GM19099 (cell line): ENCODE data around the gene KLF7.

Source experiments
- POLR2A ChIP-seq: IDR thresholded peaks from 3 replicates; pipeline ENCODE4 v1.6.1; 2011; ENCODE audit warnings: low read depth; ENCODE audit not compliant: insufficient read length; ENCODE audit errors: extremely low read depth

KLF7 gene

DNA sequence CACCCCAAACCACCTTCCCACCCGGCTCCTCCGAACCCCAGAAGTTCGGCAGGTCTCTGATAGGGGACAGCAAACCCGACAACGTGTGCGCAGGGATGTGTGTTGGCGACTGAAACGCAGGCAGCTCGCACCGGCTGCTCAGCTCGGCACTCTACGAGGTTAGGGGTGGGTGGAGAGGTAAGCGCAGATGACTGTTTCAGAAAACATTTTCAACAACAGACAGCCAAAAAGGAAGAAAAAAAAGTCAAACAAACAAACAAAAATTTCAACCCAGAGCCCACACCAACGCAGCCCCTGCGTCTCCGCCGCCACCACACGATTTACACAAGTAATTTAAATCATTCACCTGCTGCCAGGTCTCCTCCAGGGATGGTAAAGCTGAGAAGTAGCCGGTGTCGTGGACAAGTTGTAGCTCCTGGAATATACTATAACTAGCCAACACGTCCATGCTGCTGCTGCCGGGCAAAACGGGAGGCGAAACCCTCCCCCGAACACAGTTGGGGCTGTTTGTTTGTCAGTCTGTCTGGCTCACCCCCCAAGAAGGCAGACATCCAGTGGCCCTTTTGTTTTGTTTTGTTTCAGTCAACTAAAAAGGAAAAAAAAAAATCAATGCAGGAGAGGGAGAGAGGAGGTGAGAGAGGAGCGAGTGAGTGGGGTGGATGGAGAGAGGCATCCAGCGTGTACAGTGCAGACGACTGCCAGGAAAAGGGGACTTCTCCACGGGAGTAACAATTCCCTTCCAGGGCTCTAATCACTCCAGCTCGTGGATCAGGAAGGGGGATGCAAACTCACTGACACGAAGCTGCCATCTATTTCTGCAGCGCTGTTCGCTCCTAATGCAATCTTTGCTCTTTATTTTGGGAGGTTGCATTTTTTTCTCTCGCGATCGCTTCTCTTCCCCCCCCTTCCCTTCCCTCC, at the start of gene KLF7:
Gene KLF7, minus strand, starts transcription at position 828 of the 918 bp plus-strand sequence. Its CDS starts 380 bp downstream, at position 448.
- no peak for TF ChIP-seq POLR2A

- TF ChIP-seq POLR2A, result no peak
Observed at GRCh38 chr2:207215308-207215707, 49.6 kb upstream of the KLF7 start.

DNA sequence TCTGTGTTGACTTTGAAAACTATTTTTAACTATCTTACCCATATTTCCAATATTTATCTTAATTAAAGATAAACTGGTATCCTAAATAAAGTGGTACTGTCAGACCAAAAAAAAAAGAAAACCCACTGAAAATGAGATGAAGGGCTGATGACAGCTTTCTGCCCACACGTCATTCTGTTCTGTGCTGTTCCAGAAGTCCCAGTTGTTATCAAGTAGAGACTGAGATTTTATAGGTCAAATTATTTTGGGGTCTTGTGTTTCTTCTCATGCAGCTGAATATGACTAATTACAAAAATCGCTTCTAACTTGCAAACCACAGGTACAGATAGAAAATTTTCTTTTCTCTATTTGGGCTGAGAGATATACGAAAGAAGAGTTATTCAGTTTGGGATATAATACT, 48.7 kb upstream of the KLF7 start:
- no peak for TF ChIP-seq POLR2A

DNA sequence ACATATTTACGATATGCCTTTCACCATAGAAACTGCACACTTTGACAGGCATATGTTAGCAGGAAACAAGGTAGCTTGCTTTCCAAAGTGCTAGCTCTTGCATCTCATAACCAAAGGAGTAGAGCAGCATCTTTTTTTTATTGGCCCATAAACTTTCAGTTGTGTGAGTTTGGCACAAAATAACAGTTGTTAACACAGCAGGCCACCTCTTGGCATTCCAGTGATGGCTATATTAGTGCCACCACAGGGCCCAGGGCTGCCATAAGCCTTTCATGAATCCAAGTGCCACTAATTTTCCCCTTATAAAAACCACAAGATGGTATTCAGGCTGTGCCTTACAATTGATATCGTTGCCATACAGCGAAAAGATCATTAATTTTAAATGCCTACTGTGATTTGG, 40.3 kb upstream of the KLF7 start:
- no peak for TF ChIP-seq POLR2A

DNA sequence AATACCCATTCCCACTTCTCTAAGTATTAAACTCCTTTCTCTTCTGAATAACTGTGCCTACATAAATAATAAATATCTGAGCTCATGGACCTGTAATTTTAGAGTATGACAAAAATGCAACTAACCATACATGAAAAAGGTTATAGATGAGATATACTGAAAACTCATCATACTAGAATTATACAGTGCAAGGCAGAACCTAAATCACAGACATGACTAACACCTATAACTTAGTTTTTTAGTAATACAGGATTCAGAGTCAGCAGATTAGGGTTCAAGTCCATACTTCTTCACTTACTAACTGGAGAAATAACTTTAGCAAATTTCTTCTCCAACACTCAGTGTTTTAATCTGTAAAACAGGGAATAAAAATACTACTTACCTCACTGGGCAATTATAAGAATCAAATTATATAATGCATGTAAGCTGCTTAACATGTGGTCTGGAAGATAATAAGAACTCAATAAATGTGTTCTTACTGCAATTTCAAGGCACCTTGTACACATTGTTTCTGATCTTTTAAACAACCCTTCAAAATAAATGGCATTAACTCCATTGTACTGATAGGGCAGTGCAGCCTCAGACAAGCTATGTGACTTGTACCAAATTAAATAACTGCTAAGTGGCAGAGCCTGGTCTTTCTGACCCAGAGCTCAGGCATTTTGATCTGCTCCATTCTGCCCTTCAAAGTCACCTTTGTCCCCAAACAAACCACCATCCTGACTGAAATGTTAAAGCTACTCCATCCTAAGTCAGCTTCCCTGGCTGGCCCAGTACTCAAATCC, 39.6 kb upstream of the KLF7 start:
- TF ChIP-seq POLR2A, result no peak

GRCh38 chr2:207203056-207203455, 37.3 kb upstream of the KLF7 start:
- TF ChIP-seq POLR2A, result no peak

DNA sequence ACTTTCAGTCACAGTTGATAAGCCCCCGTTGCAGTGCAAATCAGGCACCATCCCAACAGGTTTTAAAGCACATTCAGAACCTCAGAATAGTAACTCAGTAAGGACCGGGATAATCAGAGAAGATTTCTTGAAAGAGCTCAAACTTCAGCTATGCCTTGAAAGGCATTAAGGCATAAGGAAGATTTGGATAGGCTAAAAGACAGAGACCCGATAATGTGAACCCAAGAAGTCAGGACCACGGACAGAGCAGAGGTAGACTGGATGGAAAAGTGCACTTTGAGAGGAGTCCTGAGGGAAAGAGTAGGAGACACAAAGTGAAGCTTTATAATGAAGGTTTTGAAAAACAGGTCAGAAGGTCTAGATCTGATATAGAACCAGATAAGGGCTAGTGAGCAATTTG, 36.9 kb upstream of the KLF7 start:
- TF ChIP-seq POLR2A, result no peak

DNA sequence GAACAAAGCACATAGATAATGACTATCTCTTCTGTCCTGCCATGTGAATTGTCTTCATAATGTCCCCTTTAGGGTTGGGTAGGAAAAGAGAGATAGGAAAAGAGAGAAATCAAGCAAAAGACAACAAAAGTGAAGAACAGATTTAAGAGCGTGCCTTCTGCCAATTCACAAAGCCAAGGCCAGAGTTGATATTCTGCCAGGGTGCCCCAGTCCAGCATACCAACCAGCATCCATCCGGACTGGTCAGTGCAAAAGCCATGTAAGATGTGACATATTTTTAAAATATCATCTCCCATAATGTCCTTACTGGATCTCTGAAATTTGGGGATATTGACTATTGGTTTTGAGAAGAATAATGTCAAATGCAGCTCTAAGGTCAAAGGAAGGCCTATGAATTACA, 35.7 kb upstream of the KLF7 start:
- TF ChIP-seq POLR2A, result no peak

- no peak for TF ChIP-seq POLR2A
Observed at GRCh38 chr2:207200136-207200535, 34.4 kb upstream of the KLF7 start.

DNA sequence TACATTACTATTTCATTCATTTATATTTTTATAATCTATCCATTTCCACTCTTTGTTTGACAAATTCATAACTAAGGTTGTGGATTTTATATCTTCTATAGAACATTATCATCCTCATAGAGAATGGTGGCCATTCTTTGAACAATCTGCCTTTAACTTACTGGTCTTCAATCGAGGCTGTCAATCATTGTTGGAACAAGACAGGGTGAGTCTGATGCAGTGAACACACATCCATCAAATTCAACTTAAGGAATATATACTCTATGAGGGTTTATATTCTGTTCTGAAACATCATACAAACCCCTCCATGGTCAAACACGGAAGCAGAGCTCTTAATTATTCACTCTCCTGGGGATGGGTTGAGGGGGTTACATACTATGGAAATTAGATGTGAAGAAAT, 28.3 kb upstream of the KLF7 start:
- TF ChIP-seq POLR2A, result no peak

GRCh38 chr2:207188626-207189419, 23.1 kb upstream of the KLF7 start:
- TF ChIP-seq POLR2A, result no peak

DNA sequence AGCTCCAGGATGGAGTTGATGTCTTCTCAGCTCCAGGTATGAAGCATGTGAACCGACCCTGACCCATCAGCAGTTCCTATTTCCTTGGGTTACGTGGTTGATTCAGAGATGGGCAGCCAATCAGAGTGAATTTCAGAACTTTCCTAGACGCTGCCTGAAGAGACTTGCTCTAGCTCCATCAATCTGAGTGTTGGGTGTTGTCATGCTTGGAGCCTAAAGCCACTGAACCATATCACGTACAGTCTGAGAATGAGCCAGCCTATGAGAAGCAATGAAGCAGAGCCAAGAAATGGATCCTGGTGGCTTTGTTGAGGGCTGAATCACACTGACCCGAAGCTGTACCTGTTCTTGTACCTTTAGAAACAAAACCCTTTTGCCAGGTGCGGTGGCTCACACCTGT, 19.6 kb upstream of the KLF7 start:
- TF ChIP-seq POLR2A, result no peak

GRCh38 chr2:207184768-207185167, 19.0 kb upstream of the KLF7 start:
- TF ChIP-seq POLR2A, result no peak

- no peak for TF ChIP-seq POLR2A
Observed at GRCh38 chr2:207184348-207184747, 18.6 kb upstream of the KLF7 start.

DNA sequence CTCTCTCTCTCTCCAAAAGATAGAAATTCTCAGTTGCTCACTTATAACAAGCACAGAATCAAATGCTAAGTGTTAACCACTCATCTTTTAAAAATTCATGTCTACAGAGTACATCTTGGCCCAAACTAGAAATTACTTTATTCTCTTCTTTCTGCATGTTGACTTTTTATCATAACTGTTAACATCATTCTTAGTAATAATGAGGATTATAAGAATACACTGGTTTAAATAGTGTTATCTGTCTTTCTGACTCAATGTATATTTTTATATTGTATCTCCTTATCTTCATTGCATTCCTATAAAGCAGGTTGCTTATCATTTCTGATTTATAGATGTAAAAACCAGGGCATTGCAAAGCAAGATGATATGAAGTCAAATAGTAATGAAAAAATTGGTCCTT, 17.8 kb upstream of the KLF7 start:
- TF ChIP-seq POLR2A, result no peak
